Astrocyte of the spinal cord (primary cell): Measurements from ENCODE around the gene FAM3A.

ENCODE experiments used
- DNase-seq: peaks from one replicate; pipeline ENCODE4 v3.0.0; 2011; ENCODE audit warnings: low read depth, low spot score
- H3K4me3 ChIP-seq: 2 replicates; pipeline ENCODE4 v1.5.1; 2011; ENCODE audit warnings: low read depth, mild to moderate bottlenecking, low read length, moderate library complexity
- CTCF ChIP-seq: IDR thresholded peaks from 2 replicates; pipeline ENCODE4 v1.5.1; 2012; ENCODE audit warnings: low read depth, mild to moderate bottlenecking, low read length, inconsistent platforms
- in situ Hi-C: cut with HindIII; loops from 2 replicates; pipeline ENCODE4 v1.10.0; 2017; ENCODE audit warnings: low sequenced_read_pairs

Gene FAM3A

GRCh38 chrX:154476821-154477220, 39.2 kb downstream of the FAM3A start:
- no peak for TF ChIP-seq CTCF
- in situ Hi-C loops: no loop called here
- DNase-seq: no peak
- H3K4me3 ChIP-seq: no peak overlapping the region

GRCh38 chrX:154473683-154474082, 42.3 kb downstream of the FAM3A start:
- DNase-seq: no peak
- TF ChIP-seq CTCF: no peak
- in situ Hi-C loops: no loop called here
- H3K4me3 ChIP-seq: no peak overlapping the region

GRCh38 chrX:154472685-154473632, 43.1 kb downstream of the FAM3A start:
- H3K4me3 ChIP-seq: no peak overlapping the region
- no peak for TF ChIP-seq CTCF
- in situ Hi-C loops: no loop called here
- no peak for DNase-seq

- DNase-seq: no peak
- in situ Hi-C loops: no loop called here
- no peak for TF ChIP-seq CTCF
- no peak overlapping the region for H3K4me3 ChIP-seq
These were observed 44.0 kb downstream of the FAM3A start for GRCh38 chrX:154471839-154472684.

GRCh38 chrX:154470914-154471568, 45.0 kb downstream of the FAM3A start:
- no peak for DNase-seq
- in situ Hi-C loops: no loop called here
- TF ChIP-seq CTCF: no peak
- H3K4me3 ChIP-seq: no peak overlapping the region

GRCh38 chrX:154470434-154470833, 45.6 kb downstream of the FAM3A start:
- no peak overlapping the region for H3K4me3 ChIP-seq
- in situ Hi-C loops: no loop called here
- DNase-seq: no peak
- no peak for TF ChIP-seq CTCF
